GM19240 (cell line): ENCODE measurements around the gene MRPS2.
"Not testable (repeated sequence)": the region's sequence is repeated elsewhere in the genome, so short reads cannot be mapped to it uniquely, and the experiment has no call there.

Experiments used
- DNase-seq: peaks from one replicate; pipeline ENCODE4 v3.0.0; 2011; ENCODE audit warnings: low spot score; ENCODE audit not compliant: insufficient read length

Gene MRPS2

DNA sequence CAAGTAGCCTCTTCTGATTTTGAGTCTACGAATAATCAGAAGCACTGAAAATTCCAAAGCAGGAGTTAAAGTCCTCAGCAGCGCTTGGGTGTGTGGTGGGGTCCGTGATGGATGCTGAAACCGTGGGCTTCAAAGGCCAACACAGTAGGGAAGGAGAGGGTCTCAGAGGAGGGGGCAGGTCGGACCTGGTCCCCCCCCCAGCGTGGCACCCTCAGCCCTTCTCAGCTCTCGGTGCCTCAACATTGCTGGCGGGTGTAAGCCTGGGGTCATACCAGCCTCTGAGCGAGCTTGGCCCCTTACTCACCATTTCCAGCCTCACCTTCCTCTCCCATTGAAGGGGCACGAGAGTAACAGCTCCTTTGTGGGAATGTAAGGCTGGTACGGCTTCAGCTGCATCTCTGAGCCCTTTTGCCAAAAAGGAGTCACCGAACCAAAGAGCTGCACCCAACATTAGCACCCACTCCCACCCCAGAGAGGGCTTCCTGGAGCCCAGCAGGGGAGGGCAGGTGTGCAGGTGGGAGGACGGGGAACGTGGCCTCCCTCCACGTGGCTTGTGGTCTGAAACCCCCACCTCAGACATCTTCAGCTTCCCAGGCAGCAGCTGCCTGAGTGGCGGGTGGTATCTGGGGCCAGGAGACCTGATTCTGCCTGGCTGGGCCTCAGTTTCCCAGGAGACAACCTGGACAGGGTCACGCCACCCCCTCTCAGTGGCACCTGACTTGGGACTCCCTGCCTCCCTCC lies 14.0 kb downstream of the MRPS2 start:
- DNase-seq: no peak

DNA sequence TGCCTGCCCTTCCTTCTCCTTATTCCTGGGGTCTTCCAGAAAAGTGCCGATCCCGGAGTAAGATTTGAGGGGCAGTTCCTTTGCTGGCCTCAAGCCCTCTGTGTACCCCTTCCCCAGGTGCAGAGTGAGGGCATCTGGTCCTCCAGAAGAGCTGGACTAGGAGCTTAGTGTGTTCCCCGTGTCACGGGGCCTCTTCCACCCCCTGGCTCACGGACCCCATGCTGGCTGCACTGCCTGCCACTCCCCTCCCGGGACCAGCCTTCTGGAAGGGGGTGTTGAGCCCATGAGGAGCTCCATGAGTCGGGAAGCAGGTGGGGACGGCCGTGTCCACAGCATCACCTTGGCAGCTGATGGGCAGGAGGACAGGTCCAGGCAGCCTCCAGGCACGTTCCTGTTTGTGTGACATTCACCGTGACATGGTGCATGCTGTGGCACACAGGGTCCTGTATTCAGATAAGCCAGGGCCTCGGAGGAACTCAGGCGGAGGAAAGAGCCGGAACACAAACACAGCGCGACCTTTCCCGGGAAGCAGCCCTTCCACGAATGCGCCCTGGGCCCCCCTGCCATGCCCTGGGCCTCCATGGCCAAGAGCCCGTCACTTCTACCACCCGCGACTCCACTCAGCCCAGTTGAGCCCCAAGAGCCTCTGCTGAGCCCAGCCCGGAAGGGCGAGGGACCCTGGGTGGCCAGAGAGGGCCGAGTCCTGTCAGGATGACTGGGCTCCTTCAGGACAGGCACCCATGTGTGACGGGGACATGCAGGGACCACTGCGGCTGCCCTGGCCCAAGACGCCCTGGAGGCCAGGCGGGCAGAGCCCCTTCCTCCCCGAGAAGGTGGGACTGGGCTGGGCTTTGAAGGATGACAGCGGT lies 14.8 kb downstream of the MRPS2 start:
- DNase-seq: no peak

DNA sequence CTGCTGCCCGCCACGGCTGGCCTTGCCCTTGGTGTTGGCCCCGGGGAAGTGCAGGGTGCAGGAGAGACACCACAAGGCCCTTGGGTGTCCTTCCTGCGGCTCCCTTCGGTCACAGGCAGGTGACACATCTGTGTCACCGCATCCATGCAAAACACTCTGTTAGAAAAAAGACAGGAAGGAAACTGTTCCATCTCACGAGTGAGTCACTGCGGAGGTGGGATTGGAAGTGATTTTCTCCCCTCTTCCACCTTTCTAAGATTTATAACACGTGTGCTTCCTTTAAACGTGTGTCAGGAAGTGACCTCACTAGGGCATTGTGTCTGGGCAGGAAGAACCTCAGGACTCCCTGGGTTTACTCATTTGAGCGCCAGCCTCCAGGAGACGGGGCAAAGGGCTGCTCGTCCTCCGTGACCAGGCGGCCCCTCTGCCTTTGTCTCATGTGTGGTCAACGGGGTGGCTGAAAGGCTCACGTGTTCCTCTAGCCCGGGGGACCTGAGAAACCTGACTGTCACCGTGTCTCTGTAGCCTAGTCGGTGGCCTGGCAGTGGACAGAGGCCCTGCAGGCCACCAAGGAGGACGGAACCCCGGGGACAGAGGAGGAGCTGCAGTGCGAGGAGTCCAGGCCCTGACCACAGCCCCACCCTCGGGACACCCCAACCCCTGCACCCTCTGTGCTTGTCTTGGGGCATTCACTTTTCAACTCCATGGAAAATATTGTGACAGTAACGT lies 15.8 kb downstream of the MRPS2 start:
- DNase-seq: no peak

DNA sequence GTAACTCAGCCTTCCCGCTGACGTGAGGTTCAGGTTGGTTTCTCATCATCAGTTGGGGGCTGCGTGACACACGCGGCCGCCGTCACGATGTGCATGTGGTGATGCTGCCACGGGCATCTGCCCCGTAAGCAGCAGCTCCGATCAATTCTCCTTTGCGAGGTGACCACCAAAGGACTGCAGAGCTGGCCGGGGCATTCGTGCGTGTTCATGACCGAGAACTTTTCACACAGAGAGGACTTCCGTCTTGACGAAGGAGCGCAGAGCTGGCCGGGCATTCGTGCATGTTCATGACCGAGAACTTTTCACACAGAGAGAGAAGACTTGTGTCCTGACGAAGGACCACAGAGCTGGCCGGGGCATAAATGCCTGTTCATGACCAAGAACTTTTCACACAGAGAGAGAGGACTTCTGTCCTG lies 16.9 kb downstream of the MRPS2 start:
- no peak for DNase-seq

DNA sequence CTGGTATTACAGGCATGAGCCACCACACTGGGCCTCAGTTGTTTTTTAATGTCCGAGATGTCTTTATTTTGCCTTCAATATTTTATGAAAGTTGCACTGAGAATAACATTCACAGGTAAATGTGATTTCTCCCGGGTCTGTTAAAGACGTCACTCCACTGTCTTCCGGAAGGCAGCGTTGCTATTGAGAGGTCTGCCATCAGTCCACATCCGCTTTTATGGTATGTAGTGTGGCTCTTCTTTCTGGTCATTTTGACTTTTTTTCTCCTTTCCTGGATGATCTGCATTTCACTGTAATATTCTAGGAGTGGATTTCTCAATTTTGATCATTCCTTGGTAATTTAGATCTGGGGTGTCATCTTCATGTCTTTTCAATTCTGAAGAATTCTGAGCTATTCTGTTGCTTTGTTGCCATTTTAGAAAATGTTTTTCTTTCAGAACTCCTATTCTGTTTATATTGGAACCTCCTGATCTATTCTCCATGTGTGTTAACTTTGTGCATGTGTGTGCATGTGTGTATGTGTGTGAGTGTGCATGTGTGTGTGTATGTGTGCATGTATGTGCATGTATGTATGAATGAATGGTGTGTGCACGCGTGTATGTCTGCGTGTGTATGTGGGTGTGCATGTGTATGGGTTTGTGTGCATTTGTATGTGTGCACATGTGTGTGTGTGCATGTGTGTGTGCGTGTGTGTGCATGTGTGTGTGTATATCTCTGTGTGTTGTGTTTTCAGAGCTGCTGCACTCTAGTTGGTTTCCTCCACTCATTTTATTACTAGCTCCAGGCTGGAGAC lies 18.9 kb downstream of the MRPS2 start:
- DNase-seq: no peak

DNA sequence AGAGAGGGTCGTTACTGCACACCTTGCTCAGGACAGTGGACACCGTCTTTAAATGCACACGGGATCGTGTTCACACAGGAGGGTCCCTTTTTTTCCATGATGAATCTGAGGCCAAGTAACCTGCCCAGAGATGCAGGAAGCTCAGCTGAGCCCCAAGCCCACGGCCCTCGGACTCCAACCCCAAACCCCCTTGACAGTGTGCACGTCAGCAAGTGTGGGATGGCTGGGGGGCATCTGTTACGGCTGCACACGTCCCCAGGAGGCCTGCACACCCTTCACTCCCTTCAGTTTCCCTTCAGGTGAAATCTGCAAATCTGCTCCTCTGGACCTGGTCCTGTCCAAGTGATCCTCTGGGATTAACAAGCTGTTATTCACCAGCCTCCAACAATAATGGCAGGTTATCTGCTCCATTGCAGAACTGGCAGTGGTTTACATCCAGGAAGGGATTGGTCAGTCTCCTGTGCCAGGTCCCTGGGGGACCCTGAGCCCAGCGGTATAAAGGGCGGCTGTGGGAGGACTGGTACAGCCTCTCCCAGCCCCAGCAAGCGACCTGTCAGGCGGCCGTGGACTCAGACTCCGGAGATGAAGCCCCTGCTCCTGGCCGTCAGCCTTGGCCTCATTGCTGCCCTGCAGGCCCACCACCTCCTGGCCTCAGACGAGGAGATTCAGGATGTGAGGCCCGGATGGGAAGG lies 20.6 kb downstream of the MRPS2 start, which contains the start of gene LCN1:
TSS of gene LCN1 (plus strand) at position 525 of the 692 bp plus-strand sequence. CDS start at position 583, 58 bp downstream.
- DNase-seq: no peak

DNA sequence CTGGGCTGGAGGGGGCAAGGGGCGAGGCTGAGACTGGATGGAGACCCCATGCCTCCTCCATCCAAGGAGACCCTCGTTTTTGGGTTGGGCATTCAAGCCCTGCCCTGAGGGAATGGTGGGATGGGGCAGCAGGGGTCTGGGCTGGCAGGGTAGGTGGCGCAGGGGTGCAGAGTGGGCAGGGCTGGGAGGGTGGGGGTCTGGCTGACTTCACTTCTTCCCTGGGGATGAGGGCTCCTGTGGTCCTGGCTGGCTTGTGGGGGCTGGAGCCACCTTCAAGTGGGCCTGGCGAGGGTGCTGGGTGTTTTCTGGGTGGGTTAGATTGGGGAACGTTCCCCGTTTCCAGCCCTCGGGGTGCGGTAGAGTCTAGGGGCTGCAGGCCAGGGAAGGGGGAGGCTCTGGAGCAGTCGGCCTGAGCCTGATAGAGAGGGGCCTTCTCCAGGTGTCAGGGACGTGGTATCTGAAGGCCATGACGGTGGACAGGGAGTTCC lies 21.2 kb downstream of the MRPS2 start:
- no peak for DNase-seq

DNA sequence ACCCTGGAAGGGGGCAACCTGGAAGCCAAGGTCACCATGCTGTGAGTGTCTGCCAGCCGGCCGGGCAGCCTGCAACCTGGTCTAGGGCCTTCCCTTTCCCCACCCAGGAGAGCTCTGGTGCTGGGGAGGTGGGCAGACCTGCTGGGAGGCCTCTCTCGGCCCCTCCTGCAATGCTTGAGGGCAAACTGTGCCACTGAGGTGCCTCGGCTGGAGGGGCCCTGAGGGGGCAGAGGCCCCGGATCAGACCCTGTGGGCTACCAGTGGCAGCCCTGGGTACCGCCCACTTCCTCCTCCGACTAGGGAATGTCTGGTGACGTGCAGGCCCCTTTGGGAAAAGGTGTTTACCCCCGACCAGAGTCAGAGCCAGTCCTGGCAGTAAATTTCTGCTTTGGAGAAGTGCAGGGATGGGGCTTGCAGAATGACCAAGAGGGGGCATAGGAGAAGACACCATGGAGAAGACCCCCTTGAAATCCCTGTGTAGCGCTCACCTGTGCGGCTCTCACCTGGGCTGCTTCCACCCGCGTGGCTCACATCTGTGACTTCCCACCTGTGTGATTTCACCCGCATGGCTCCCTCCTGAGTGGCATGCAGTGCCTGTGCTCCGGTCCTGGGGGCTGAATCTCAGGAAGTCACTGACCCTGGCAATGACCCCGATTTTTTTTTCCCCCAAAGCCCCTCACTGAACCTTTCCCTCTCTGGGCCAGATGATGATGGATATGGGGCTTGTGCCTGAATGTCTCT lies 21.8 kb downstream of the MRPS2 start:
- DNase-seq: no peak

DNA sequence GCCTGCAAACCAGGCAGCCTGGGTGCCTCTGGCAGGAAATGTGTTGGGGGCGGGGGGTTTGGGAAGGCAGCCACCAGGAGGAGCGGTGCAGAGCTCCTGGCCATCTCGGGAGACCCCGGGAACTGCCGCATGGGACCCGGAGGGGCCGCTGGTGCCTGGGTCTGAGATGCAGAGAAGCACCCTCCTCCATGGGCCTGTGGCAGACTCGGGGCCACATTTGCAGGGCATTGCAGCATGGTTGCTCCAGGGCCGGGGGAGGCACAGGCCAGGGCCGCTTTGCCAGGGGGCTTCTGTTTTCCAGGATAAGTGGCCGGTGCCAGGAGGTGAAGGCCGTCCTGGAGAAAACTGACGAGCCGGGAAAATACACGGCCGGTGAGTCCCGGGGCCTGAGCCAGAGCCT lies 22.4 kb downstream of the MRPS2 start:
- no peak for DNase-seq

DNA sequence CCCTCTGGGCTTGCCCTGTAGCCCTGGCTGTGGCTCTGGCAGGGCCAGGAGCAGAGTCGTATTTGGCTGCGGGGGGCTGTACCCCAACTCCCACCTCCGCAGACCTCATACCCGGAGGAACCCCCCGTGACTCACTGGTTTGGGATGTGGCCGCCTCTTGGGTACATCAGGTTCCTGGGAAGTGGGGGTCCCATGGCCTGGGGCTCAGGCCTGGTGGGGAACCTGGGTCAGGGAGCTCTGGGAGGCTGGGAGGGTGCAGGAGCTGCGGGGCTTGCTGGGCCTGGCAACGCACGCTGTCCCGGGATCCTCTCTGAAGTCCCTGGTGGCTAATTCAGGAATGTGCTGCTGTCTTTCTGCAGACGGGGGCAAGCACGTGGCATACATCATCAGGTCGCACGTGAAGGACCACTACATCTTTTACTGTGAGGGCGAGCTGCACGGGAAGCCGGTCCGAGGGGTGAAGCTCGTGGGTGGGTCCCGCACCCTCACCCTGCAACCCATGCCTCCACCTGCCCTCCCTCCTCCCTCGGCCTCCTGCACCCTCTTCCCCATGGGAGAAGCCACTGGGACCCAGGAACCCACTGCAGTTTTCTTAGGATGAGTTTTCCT lies 23.1 kb downstream of the MRPS2 start:
- no peak for DNase-seq

DNA sequence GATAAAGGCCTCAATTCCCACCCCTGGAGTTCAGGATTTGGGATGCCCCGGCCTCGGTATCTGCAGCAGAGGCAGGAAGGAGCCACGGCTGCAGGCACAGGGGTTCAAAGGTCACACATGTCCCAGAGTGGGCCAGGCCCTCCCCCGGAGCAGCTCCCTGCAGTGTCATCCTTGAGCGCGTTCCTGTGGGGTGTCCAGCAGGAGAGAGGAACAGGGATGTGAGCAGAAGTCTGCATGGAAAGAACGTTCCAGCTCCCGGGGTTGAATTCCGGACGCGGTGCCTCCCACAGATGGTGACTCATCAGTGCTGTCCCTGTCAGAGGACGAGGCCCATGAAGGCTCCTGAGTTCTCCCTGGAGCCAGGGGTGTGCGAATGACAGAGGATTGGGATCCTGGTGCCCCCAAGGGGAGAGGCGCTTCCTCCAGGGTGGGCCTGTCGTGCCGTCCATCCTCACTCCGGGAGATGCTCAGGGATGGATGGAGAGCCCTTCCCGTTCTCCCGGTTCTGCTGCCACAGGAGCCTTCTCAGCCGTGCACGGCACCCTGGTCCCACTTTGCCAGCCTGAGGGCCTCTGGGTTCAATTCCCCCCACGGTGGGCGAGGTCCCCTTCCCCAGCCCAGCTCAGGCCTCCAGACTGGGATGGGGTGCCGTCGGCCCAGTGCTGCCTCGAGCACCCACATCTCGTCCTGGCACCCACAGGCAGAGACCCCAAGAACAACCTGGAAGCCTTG lies 23.8 kb downstream of the MRPS2 start:
- no peak for DNase-seq

DNA sequence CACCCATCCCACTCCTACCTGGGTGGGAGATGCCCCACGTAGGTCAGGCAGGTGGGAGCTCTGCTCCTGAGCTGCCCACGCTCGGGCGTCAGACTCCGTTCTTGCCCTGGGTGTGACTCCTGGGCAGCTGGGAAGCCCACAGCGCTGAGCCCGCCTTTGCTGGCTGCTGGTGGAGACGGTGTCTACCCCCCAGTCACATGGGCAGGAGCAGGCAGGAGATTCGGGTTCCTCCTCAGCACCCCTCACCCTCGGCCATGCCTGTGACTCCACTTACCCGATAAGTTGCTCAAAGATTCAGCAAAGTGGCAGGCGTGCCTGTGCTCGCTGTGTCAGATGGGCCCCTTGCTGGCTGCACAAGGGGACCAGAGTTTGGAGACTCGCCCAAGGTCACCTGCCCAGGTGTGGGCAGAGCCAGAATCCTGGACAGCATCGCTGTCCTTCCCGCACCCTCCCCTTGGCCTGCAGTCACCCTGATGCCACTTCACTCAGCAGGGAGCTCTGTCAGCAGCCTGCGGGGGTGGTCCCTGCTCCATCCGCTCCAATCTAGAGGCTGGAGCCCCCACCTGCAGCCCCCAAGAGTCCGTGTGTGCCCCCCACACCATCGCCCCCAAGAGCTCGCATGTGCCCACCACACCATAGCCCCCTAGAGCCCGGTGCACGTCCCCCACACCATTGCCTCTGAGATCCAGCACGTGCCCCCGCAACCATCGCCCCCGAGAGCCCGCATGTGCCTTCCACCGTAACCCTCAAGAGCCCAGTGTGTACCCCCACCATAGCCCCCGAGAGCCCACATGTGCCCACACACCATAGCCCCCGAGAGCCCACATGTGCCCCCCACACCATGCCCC lies 25.0 kb downstream of the MRPS2 start:
- no peak for DNase-seq

DNA sequence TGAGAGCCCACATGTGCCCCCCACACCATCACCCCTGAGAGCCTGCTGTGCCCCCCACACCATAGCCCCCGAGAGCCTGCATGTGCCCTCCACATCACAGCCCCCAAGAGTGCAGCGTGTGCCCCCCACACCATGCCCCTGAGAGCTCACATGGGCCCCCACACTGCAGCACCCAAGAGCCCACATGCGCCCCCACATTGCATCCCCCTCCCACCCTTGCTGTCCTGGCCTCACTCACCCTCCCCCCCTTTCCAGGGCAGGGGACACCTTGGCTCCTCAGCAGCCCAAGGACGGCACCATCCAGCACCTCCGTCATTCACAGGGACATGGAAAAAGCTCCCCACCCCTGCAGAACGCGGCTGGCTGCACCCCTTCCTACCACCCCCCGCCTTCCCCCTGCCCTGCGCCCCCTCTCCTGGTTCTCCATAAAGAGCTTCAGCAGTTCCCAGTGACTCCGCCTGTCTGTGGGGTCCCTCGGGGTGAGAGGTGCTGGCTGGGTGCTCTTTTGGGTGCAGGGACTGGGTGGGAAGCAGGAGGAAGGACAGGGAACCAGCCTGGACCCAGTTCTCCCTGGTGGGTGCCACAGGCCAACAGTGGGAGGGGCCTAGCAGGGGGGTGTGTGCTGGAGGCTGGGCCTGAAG lies 25.7 kb downstream of the MRPS2 start:
- DNase-seq: no peak

DNA sequence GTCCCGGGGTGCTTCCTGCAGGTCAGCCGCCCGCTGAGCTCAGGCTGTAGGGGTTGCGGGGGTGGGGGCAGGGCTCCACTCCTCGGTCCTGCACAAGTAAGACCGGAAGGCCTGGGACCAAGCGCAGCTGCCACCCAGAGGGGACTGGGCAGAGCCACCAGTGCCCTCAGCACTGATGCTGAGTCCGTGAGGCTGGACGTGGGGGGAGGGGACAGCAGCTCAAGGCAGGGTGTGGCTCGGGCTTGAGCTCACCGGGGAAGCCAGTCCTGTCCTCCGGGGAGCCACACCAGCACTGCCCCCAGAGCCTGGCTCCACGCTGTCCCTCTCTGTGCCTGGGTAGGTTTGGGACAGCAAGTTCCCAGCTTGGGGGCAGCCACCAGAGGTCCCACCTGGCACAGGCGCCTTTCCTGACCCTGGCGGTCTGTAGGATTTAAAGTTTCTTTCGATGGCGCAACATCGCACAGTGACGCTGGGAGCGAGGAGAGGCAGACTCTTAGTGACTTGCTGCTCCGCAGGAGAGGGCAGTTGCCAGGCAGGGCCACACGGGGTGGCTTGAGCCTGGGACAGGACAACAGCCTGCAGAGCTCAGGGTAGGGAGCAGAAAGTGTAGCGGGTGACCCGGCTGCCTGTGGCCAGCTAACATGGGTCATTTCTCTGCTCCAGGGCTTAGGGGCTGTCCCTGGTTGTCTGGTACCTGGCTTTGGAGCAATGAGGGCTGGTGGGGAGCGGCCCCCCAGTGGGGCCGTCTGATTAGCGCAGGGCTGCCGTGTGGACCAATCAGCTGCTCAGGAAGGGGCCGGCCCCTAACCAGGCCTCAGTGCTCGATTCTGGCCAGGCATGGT lies 26.5 kb downstream of the MRPS2 start:
- DNase-seq: no peak

DNA sequence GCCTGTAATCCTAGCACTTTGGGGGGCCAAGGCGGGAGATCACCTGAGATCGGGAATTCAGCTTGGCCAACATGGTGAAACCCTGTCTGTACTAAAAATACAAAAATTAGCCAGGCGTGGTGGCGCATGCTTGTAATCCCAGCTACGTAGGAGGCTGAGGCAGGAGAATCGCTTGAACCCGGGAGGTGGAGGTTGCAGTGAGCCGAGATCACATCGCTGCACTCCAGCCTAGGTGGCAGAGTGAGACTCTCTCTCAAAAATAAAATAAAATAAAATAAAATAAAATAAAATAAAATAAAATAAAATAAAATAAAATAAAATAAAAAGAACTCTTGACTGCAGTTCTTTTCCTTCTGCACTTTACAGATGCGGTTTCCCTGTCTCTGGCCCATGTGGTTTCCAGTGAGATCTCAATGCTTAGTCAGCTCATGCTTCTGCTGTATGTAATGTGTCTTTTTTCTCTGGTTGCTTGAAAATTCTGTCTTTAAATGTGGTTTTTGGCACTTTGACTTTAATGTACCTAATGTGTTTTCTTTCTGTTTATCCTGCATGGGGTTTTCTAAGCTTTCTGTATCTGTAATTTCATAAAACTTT lies 28.5 kb downstream of the MRPS2 start:
- not testable (repeated sequence) for DNase-seq

DNA sequence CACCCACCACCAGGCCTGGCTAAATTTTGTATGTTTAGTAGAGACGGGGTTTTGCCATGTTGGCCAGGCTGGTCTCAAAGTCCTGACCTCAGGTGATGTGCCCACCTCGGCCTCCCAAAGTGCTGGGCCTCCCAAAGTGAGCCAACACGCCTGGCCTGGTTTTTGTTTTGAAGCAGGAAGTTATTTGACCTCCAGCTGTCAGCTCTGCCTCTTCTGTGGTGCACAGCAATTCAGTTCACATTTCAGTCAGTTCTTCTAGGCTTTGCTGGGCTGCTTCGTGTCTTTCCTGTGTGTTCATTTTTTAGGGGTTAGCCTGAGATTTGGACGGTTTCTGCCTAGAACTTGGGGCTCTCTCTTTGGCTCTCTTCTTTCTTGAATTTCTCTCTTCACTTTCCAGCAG lies 29.7 kb downstream of the MRPS2 start:
- no peak for DNase-seq
